HG03045 (cell line): ENCODE data around the gene GOLGA1.
"Not testable (repeated sequence)": the region's sequence is repeated elsewhere in the genome, so short reads cannot be mapped to it uniquely, and the experiment has no call there.

ENCODE experiments used
- ATAC-seq: cut with Tn5 transposase; IDR thresholded peaks from one replicate; pipeline ENCODE4 v1.9.1; 2021; ENCODE audit warnings: mild to moderate bottlenecking, moderate library complexity; ENCODE audit not compliant: unreplicated experiment

The GOLGA1 gene

GRCh38 chr9:124841075-124841821 is 99.6 kb downstream of the GOLGA1 start:
- ATAC-seq = no peak

GRCh38 chr9:124840300-124840833 is 100.5 kb downstream of the GOLGA1 start:
- no peak for ATAC-seq

- ATAC-seq = no peak
Measured at GRCh38 chr9:124839612-124840299, 101.1 kb downstream of the GOLGA1 start.

DNA sequence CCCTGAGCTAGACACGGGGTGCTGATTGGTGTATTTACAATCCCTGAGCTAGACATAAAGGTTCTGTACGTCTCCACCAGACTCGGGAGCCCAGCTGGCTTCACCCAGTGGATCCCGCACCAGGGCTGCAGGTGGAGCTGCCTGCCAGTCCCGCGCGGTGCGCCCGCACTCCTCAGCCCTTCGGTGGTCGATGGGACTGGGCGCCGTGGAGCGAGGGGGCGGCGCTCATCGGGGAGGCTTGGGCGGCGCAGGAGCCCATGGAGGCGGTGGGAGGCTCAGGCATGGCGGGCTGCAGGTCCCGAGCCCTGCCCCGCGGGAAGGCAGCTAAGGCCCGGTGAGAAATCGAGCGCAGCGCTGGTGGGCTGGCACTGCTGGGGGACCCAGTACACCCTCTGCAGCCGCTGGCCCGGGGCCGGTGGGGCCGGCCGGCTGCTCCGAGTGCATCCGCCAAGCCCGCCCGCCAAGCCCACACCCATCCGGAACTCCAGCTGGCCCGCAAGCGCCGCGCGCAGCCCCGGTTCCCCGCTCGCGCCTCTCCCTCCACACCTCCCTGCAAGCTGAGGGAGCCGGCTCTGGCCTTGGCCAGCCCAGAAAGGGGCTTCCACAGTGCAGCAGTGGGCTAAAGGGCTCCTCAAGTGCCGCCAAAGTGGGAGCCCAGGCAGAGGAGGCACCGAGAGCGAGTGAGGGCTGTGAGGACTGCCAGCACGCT is 102.2 kb downstream of the GOLGA1 start:
- ATAC-seq = not testable (repeated sequence)

DNA sequence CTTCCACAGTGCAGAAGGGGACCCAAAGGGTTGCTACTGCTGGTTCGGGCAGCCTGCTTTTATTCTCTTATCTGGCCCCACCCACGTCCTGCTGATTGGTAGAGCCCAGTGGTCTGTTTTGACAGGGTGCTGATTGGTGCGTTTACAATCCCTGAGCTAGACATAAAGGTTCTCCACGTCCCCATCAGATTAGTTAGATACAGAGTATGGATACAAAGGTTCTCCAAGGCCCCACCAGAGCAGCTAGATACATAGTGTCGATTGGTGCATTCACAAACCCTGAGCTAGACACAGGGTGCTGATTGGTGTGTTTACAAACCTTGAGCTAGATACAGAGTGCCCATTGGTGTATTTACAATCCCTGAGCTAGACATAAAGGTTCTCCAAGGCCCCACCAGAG is 102.8 kb downstream of the GOLGA1 start:
- not testable (repeated sequence) for ATAC-seq

DNA sequence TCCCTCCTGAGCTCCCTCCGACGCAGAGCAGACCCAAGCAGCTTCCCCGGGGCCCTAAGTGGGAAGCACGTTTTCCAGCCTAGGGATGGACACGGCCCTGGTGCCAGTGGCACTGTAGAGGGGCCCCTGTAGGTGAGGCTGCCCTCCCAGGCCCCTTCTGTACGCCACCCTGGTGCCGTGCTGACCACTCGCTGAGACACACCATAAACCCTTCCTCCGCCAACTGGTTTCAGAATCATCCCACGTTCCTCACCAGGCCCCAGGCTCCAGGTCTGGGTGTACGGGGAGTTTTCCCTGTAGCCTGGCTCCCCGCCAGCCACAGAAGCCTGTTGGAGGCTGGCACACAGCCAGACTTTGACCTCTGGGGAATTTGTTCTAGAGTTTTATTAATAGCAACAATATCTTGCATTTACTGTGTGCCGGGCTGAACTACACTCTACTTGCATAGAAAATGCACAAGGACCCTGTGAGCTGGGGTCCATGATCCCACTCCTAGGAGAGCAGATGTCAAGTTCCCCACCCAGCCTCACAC is 105.8 kb downstream of the GOLGA1 start:
- no peak for ATAC-seq

GRCh38 chr9:124834591-124834990 is 106.3 kb downstream of the GOLGA1 start:
- ATAC-seq = no peak

GRCh38 chr9:124831642-124832364 is 109.1 kb downstream of the GOLGA1 start:
- no peak for ATAC-seq

DNA sequence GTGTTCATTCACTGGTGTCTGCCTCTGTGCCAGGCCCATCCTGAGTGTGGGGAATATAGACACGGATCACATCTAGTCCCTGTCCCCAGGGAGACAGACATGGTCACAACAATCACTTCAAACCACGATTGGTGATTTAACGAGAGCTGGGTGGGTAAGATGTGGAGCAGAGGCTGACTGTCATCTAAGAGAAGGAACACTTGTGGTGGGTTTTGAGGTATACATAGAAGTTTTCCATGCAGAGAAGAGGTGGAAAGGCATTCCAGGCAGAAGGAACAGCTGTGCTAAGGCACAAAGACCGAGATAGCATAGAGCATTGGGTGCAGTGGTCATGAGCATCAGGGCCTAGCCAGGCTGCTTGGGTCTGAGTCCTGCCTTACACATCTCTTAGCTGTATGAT is 110.3 kb downstream of the GOLGA1 start:
- ATAC-seq = no peak

DNA sequence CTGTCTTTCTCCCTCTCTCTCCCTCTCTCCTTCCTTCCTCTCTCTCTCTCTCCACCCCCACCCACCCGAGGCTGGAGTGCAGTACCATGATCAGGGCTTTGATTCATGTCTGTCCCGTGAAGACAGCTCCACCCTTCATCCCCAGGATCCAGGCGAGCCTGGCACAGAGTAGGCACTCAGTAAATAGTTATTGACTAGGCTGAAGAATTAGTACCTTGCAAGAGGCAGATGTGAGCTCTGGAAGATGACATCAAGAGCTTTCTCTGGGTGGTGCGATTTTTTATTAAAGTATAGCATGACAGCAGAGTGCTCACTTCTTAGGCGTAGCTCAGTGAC is 111.6 kb downstream of the GOLGA1 start:
- ATAC-seq = no peak

- no peak for ATAC-seq
Measured at GRCh38 chr9:124828489-124829333, 112.2 kb downstream of the GOLGA1 start.
